OCI-LY1 (cell line): Measurements from ENCODE around the gene BLCAP.

Source experiments
- H2AFZ ChIP-seq: fragments of 200-600 bp; sonication (generic), shearing (Covaris generic); 2 replicates; pipeline ENCODE4 v1.6.0; 2014; ENCODE audit warnings: antibody characterized with exemption, mild to moderate bottlenecking, low read length
- H3F3A ChIP-seq: fragments of 200-600 bp; sonication (generic), shearing (Covaris generic); 2 replicates; pipeline ENCODE4 v1.6.0; 2014; ENCODE audit warnings: mild to moderate bottlenecking, antibody characterized with exemption, low read length, moderate library complexity; ENCODE audit not compliant: insufficient read depth
- H3K27ac ChIP-seq: fragments of 200-600 bp; sonication (generic); 2 replicates; pipeline ENCODE4 v1.5.1; 2014; ENCODE audit warnings: low read length, mixed run types, mild to moderate bottlenecking, low read depth; ENCODE audit not compliant: poor library complexity, severe bottlenecking
- H3K27me3 ChIP-seq: fragments of 200-600 bp; sonication (generic); 2 replicates; pipeline ENCODE4 v1.6.0; 2014; ENCODE audit warnings: antibody characterized with exemption, mild to moderate bottlenecking, low read length, moderate library complexity; ENCODE audit not compliant: insufficient read depth
- H3K36me3 ChIP-seq: fragments of 200-600 bp; sonication (generic); 2 replicates; pipeline ENCODE4 v1.6.1; 2014; ENCODE audit warnings: mild to moderate bottlenecking, antibody characterized with exemption, low read length, moderate library complexity, mixed read lengths; ENCODE audit not compliant: insufficient read depth
- H3K4me1 ChIP-seq: fragments of 200-600 bp; sonication (generic); 2 replicates; pipeline ENCODE4 v1.5.1; 2014; ENCODE audit warnings: mild to moderate bottlenecking, low read length, moderate library complexity; ENCODE audit not compliant: insufficient read depth, severe bottlenecking
- H3K4me2 ChIP-seq: fragments of 200-600 bp; sonication (generic), shearing (Covaris generic); 2 replicates; pipeline ENCODE4 v1.6.1; 2014; ENCODE audit warnings: low read length
- H3K4me3 ChIP-seq: fragments of 200-600 bp; sonication (generic); 2 replicates; pipeline ENCODE4 v1.5.1; 2014; ENCODE audit warnings: low read length, low read depth, mild to moderate bottlenecking, mixed read lengths; ENCODE audit not compliant: poor library complexity, severe bottlenecking
- H3K79me2 ChIP-seq: fragments of 200-600 bp; shearing (Covaris generic); 2 replicates; pipeline ENCODE4 v1.6.1; 2016; ENCODE audit warnings: mixed run types, low read length, mixed read lengths; ENCODE audit not compliant: insufficient read depth
- H3K9ac ChIP-seq: fragments of 200-600 bp; sonication (generic), shearing (Covaris generic); 2 replicates; pipeline ENCODE4 v1.6.1; 2014; ENCODE audit warnings: mild to moderate bottlenecking, low read length, mixed read lengths
- H3K9me2 ChIP-seq: fragments of 200-600 bp; sonication (generic), shearing (Covaris generic); 2 replicates; pipeline ENCODE4 v1.6.1; 2014; ENCODE audit warnings: low read depth, mild to moderate bottlenecking, low read length, mixed read lengths
- H3K9me3 ChIP-seq: fragments of 200-600 bp; shearing (Covaris generic); 2 replicates; pipeline ENCODE4 v1.6.1; 2014; ENCODE audit warnings: low read length, mixed read lengths
- H4K20me1 ChIP-seq: fragments of 200-600 bp; sonication (generic), shearing (Covaris generic); 2 replicates; pipeline ENCODE4 v1.6.0; 2016; ENCODE audit warnings: mild to moderate bottlenecking, low read length; ENCODE audit not compliant: insufficient read depth
- EZH2 ChIP-seq: fragments of 200-600 bp; sonication (generic), shearing (Covaris generic); IDR thresholded peaks from 2 replicates; pipeline ENCODE4 v1.8.0; 2017; ENCODE audit warnings: borderline replicate concordance, mixed run types, mild to moderate bottlenecking, antibody characterized with exemption, low read length, moderate library complexity, mixed read lengths
- TF ChIP-seq, protein P1 (sequence below): fragments of 200-600 bp; sonication (generic), shearing (Covaris generic); IDR thresholded peaks from 2 replicates; pipeline ENCODE4 v1.5.1; 2017; ENCODE audit warnings: mild to moderate bottlenecking, antibody characterized with exemption, low read length, moderate library complexity, mixed read lengths

The BLCAP gene

GRCh38 chr20:37518606-37519507, 8.8 kb downstream of the BLCAP start:
- no peaks in the 10 kb centered on the region for H3K9me3 ChIP-seq
- no peaks in the 10 kb centered on the region for H3K4me1 ChIP-seq
- no peak overlapping the region for H2AFZ ChIP-seq
- no peak overlapping the region for H3K9ac ChIP-seq
- H3K4me3 ChIP-seq = no peak overlapping the region
- H3K36me3 ChIP-seq = peaks cover 30% of the 10 kb centered on the region; the same call in 1 of the 2 replicates
- H3K9me2 ChIP-seq = no peaks in the 10 kb centered on the region
- H3F3A ChIP-seq = no peaks in the 10 kb centered on the region
- H3K27me3 ChIP-seq = no peaks in the 10 kb centered on the region
- H3K4me2 ChIP-seq = no peak overlapping the region
- no peaks in the 10 kb centered on the region for H4K20me1 ChIP-seq
- TF ChIP-seq EZH2 = no peak
- TF ChIP-seq, protein P1, sequence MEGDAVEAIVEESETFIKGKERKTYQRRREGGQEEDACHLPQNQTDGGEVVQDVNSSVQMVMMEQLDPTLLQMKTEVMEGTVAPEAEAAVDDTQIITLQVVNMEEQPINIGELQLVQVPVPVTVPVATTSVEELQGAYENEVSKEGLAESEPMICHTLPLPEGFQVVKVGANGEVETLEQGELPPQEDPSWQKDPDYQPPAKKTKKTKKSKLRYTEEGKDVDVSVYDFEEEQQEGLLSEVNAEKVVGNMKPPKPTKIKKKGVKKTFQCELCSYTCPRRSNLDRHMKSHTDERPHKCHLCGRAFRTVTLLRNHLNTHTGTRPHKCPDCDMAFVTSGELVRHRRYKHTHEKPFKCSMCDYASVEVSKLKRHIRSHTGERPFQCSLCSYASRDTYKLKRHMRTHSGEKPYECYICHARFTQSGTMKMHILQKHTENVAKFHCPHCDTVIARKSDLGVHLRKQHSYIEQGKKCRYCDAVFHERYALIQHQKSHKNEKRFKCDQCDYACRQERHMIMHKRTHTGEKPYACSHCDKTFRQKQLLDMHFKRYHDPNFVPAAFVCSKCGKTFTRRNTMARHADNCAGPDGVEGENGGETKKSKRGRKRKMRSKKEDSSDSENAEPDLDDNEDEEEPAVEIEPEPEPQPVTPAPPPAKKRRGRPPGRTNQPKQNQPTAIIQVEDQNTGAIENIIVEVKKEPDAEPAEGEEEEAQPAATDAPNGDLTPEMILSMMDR = no peak
- no peaks in the 10 kb centered on the region for H3K79me2 ChIP-seq
- H3K27ac ChIP-seq = no peak overlapping the region

- H3K4me1 ChIP-seq = no peaks in the 10 kb centered on the region
- H3K79me2 ChIP-seq = no peaks in the 10 kb centered on the region
- no peak overlapping the region for H3K4me3 ChIP-seq
- H3K9me3 ChIP-seq = no peaks in the 10 kb centered on the region
- H3K27me3 ChIP-seq = no peaks in the 10 kb centered on the region
- H3K36me3 ChIP-seq = peaks cover 33% of the 10 kb centered on the region; the same call in 1 of the 2 replicates
- no peaks in the 10 kb centered on the region for H3K9me2 ChIP-seq
- no peak overlapping the region for H3K27ac ChIP-seq
- H2AFZ ChIP-seq = no peak overlapping the region
- no peaks in the 10 kb centered on the region for H3F3A ChIP-seq
- H3K9ac ChIP-seq = no peak overlapping the region
- no peak overlapping the region for H3K4me2 ChIP-seq
- no peaks in the 10 kb centered on the region for H4K20me1 ChIP-seq
- TF ChIP-seq EZH2 = no peak
- TF ChIP-seq, protein P1 = no peak
Observed at GRCh38 chr20:37518059-37518458, 9.6 kb downstream of the BLCAP start.

GRCh38 chr20:37516811-37517750, 10.6 kb downstream of the BLCAP start:
- H3K9ac ChIP-seq = no peak overlapping the region
- H3K9me3 ChIP-seq = no peaks in the 10 kb centered on the region
- TF ChIP-seq, protein P1 = no peak
- no peak for TF ChIP-seq EZH2
- H3K4me3 ChIP-seq = no peak overlapping the region
- H3K27me3 ChIP-seq = no peaks in the 10 kb centered on the region
- no peaks in the 10 kb centered on the region for H4K20me1 ChIP-seq
- no peak overlapping the region for H3K4me2 ChIP-seq
- H2AFZ ChIP-seq = no peak overlapping the region
- no peak overlapping the region for H3K27ac ChIP-seq
- H3K9me2 ChIP-seq = no peaks in the 10 kb centered on the region
- H3K79me2 ChIP-seq = no peaks in the 10 kb centered on the region
- H3K4me1 ChIP-seq = no peaks in the 10 kb centered on the region
- H3F3A ChIP-seq = no peaks in the 10 kb centered on the region
- peaks cover 34% of the 10 kb centered on the region; the same call in 1 of the 2 replicates for H3K36me3 ChIP-seq
